Glutamatergic neuron (in vitro differentiated cells): ENCODE measurements around the gene RND1. TPM values are rescaled to one million over a fixed set of nuclear protein-coding genes. Genes with fewer than 3 reads are reported as not detected.
A peak's percentile ranks its signal among the peaks of the same experiment; 100 is the strongest.

ENCODE experiments used
- DNase-seq: peaks from one replicate; pipeline ENCODE4 v3.0.0; 2022
- H3K27ac Mint-ChIP-seq: one replicate; pipeline ENCODE4 v1.8.0; 2020; ENCODE audit warnings: mild to moderate bottlenecking, mixed read lengths, inconsistent platforms; ENCODE audit not compliant: unreplicated experiment
- H3K27me3 Mint-ChIP-seq: one replicate; pipeline ENCODE4 v1.8.0; 2020; ENCODE audit warnings: mild to moderate bottlenecking, moderate library complexity, mixed read lengths, inconsistent platforms; ENCODE audit not compliant: unreplicated experiment
- H3K36me3 Mint-ChIP-seq: one replicate; pipeline ENCODE4 v1.8.0; 2020; ENCODE audit warnings: mild to moderate bottlenecking, mixed read lengths, inconsistent platforms; ENCODE audit not compliant: unreplicated experiment
- H3K4me1 Mint-ChIP-seq: one replicate; pipeline ENCODE4 v1.8.0; 2020; ENCODE audit warnings: mild to moderate bottlenecking, low read depth, mixed read lengths, inconsistent platforms; ENCODE audit not compliant: unreplicated experiment
- H3K4me3 Mint-ChIP-seq: one replicate; pipeline ENCODE4 v1.8.0; 2020; ENCODE audit warnings: mild to moderate bottlenecking, mixed read lengths, inconsistent platforms; ENCODE audit not compliant: unreplicated experiment
- H3K9me3 Mint-ChIP-seq: one replicate; pipeline ENCODE4 v1.8.0; 2020; ENCODE audit warnings: mild to moderate bottlenecking, moderate library complexity, mixed read lengths, inconsistent platforms; ENCODE audit not compliant: unreplicated experiment
- total RNA-seq: library from RNA; stranded (reverse); fragmentation: NEBNext Ultra II Directional; extraction: Animal tissue kit (Norgen Biotek cat#: 25700); gene quantifications from one replicate; pipeline ENCODE4 v1.2.1, GENCODE V29; 2021; ENCODE audit not compliant: unreplicated experiment
- TF ChIP-seq, protein P1 (sequence below): fragments of 200-600 bp; sonication (generic); IDR thresholded peaks from one replicate; pipeline ENCODE4 v1.5.0; 2021; ENCODE audit not compliant: partially characterized antibody, unreplicated experiment

Gene RND1
- total RNA-seq, 1 donor from 2014 or later: 1.8 TPM

DNA sequence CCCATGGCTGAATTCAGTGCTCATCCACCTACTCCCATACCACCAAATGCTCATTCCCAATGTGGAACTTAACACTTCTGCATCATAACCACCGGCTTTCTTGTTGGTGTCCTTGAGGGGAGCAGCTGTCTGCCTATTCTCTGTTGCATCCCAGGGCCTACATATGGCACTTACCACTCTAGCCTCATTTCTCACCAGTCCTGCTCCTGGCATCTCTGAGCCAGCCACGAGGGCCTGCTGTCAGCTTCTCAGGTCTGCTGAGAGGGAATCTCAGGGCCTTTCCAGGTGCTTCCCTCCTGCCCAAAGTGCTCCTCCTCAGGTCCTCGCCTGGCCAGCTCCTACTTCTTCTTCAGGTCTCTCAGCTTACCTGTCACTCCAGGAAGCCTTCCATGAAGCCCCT, 24.0 kb upstream of the RND1 start:
- DNase-seq: no peak
- Mint-ChIP-seq H3K9me3 (peaks cover 4% of the 10 kb centered on the region), H3K4me1 (peaks cover 4% of the 10 kb centered on the region), H3K4me3 (no peak overlapping the region), H3K36me3 (no peaks in the 10 kb centered on the region), H3K27me3 (peaks cover 9% of the 10 kb centered on the region), H3K27ac (no peak overlapping the region)
- TF ChIP-seq, protein P1, sequence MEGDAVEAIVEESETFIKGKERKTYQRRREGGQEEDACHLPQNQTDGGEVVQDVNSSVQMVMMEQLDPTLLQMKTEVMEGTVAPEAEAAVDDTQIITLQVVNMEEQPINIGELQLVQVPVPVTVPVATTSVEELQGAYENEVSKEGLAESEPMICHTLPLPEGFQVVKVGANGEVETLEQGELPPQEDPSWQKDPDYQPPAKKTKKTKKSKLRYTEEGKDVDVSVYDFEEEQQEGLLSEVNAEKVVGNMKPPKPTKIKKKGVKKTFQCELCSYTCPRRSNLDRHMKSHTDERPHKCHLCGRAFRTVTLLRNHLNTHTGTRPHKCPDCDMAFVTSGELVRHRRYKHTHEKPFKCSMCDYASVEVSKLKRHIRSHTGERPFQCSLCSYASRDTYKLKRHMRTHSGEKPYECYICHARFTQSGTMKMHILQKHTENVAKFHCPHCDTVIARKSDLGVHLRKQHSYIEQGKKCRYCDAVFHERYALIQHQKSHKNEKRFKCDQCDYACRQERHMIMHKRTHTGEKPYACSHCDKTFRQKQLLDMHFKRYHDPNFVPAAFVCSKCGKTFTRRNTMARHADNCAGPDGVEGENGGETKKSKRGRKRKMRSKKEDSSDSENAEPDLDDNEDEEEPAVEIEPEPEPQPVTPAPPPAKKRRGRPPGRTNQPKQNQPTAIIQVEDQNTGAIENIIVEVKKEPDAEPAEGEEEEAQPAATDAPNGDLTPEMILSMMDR: no peak

DNA sequence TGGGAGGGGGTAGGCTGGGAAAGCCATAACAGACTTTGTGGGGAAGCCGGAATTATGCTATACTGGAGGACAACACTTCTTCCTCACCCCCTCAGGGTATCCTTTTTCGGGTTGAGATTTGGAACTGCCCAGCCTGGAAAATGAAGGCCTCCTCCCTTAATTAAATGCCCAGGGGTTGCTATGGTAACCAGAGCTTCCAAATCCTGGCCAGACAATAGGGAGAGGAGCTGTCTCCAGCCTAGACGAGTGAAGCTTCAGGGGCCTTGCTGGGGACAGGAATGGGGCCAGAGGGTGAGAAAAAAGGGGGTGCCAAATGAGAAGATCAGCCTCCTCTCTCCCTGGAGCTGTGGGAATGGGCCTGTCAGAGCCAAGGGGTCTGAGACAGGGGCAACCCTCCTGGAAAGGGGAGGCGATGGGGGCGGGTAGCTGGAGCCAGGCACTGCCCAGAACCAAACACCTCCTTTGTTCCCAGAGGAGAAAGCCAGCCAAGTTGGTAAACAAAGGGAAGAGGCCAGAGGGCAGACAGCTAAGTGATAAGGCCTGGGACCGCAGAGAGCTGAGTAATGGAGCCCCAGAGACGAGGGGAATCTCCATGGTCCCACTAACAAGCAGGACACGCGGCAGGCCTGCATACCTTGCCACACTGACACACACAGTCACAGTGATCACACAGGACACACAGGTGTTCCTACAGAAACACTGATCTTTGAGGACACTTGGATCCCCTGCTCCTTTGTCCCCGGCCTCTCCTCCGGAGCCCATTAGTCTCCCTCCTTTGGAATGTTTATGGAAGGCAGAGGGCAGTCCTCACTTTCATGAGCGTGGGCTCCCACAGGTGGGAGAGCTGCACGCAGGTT, 17.9 kb upstream of the RND1 start:
- H3K36me3 Mint-ChIP-seq: no peaks in the 10 kb centered on the region
- no peak for DNase-seq
- peak overlapping the region; percentile 17 for H3K27ac Mint-ChIP-seq
- peak overlapping the region; percentile 43 for H3K4me3 Mint-ChIP-seq
- peaks cover 2% of the 10 kb centered on the region for H3K27me3 Mint-ChIP-seq
- peaks cover 2% of the 10 kb centered on the region for H3K9me3 Mint-ChIP-seq
- TF ChIP-seq, protein P1: no peak
- peaks cover 16% of the 10 kb centered on the region for H3K4me1 Mint-ChIP-seq

DNA sequence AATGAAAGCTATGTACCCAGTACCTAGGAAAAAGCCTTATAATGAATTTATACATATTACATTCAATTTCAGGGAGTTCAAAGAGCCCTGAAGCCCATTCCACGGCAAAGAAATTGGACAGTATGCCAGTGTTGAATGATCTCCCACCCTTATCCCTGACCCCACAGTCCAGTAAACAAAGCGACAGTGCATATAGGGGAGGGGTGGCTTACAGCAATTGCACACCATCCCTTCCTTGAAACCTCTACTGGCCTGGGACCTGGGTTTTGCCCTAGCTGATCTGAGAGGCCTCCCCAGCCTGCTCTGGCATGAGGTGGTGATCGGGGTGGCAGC, 17.3 kb upstream of the RND1 start:
- H3K27ac Mint-ChIP-seq: no peak overlapping the region
- TF ChIP-seq, protein P1: no peak
- H3K36me3 Mint-ChIP-seq: no peaks in the 10 kb centered on the region
- peaks cover 2% of the 10 kb centered on the region for H3K9me3 Mint-ChIP-seq
- H3K4me1 Mint-ChIP-seq: peaks cover 16% of the 10 kb centered on the region
- H3K4me3 Mint-ChIP-seq: peak overlapping the region; percentile 43
- no peak for DNase-seq
- H3K27me3 Mint-ChIP-seq: peaks cover 2% of the 10 kb centered on the region

DNA sequence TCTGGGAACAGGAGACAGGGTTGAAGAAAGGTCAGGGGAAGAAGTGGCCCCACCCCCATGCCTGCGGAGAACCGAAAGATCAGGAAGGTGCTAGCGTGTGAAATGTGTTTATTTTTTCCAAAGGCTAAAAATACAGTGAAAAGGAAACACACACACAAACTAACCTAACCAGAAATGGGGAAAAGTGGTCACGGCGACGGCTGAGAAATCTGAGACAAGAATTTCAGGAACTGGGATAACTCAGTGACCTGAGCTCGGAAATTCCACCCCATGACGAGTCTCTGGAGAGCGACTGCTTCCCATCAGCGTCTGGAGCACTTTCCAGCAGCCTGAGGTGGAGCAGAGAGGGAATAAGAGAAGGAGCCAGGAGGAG, 16.6 kb upstream of the RND1 start:
- Mint-ChIP-seq H3K36me3 (no peaks in the 10 kb centered on the region), H3K4me1 (peaks cover 16% of the 10 kb centered on the region), H3K9me3 (peaks cover 2% of the 10 kb centered on the region), H3K27ac (peak overlapping the region; percentile 29), H3K27me3 (peaks cover 2% of the 10 kb centered on the region), H3K4me3 (no peak overlapping the region)
- TF ChIP-seq, protein P1: no peak
- DNase-seq: no peak

DNA sequence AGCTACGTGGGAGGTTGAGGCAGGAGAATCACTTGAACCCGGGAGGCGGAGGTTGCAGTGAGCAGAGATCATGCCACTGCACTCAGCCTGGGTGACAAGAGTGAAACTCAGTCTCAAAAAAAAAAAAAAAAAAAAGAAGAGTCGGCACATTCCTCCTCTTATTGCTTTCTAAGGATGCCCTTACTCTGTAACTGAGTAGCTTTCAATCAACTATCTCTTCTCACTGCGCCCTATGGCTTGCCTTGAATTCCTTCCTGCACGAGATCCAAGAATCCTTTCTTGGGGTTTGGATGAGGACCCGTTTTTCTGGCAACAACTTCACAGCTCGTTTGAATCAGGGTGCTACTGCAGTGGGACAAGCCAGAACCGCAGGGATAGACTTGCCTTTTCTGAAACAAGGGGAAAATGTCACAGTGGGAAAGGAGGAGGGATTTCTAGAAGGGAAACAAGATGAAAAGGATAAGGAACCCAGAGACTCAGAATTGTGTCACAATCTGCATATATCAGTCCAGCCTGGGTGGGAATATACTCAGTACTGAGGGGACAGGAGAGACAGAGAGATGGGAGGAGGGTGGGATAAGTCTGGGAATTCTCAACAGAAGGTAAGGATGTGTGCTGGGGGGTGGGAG, 16.1 kb upstream of the RND1 start:
- Mint-ChIP-seq H3K4me3 (no peak overlapping the region), H3K36me3 (no peaks in the 10 kb centered on the region), H3K9me3 (peaks cover 2% of the 10 kb centered on the region), H3K27ac (no peak overlapping the region), H3K27me3 (peaks cover 2% of the 10 kb centered on the region), H3K4me1 (peaks cover 16% of the 10 kb centered on the region)
- TF ChIP-seq, protein P1: no peak
- DNase-seq: no peak
